ENCODE results near the gene VPS35.

The VPS35 gene

DNA sequence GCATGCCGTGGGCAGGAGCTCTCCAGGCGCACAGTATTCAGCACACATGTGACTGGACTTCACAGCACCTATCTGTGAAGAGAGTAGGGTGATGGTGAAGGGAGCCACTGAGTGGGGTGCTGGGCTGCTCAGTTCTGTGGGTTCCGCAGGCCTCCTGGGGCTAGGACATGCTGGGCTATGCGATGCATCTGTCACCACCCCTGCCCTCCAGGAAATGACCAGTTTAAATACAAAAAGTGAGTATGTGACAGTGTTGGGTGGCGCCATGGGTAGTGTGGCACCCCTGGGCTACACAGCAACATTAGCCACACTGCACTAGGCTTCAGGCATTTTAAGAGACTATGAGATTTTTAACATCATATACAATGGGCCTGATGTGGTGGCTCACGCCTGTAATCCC, 30.6 kb upstream of the VPS35 start:
- Mint-ChIP-seq H3K9me3 (peaks cover 3% of the 10 kb centered on the region), H3K4me3 (no peak overlapping the region), H3K4me1 (ENCODE audit: low read depth) (no peaks in the 10 kb centered on the region), H3K27me3 (no peaks in the 10 kb centered on the region), H3K27ac (no peak overlapping the region), H3K36me3 (ENCODE audit: low read depth) (no peaks in the 10 kb centered on the region)

DNA sequence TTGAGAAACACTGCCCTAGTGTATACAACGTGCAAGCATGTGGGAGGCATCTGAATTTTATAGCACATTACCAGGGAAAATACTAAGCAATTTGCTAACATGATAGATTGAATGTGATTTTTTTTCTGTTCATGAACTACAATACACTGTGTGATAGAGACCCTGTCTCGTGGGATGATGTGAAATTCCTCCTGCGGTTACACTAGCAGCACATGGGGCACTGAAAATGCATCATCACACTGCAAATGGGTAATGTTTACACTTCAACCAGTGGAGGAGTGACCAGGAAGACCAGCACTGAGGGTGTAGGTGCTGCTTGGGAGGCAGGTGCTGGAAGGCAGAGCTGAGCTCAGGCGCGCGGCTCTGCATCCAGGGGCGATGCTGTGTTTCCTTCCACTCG, 29.2 kb upstream of the VPS35 start:
- H3K9me3 Mint-ChIP-seq: peaks cover 3% of the 10 kb centered on the region
- H3K36me3 Mint-ChIP-seq (ENCODE audit: low read depth): no peaks in the 10 kb centered on the region
- H3K27me3 Mint-ChIP-seq: no peaks in the 10 kb centered on the region
- H3K27ac Mint-ChIP-seq: no peak overlapping the region
- no peaks in the 10 kb centered on the region for H3K4me1 Mint-ChIP-seq (ENCODE audit: low read depth)
- H3K4me3 Mint-ChIP-seq: no peak overlapping the region

DNA sequence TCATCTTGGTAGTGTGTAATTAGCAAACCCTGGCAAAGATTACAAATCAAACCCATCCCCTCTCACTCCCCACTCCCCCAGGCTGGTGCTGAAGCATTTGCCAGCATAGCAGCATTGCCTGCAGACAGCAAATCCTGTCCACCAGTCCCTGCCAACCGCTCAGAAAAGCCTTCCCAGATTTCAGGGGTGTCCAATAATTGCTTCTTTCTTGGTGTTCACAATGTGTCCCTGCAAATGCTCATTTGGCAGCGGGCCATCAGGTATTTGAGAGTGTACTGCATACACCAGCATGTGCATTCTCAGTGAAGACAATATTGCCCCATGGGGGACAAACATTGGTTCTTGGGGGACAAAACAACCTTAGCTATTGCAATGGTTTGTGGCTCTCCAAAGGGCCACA, 28.7 kb upstream of the VPS35 start:
- Mint-ChIP-seq H3K4me1 (ENCODE audit: low read depth) (peaks cover under 1% of the 10 kb centered on the region), H3K27ac (no peak overlapping the region), H3K36me3 (ENCODE audit: low read depth) (no peaks in the 10 kb centered on the region), H3K4me3 (no peak overlapping the region), H3K27me3 (no peaks in the 10 kb centered on the region), H3K9me3 (no peaks in the 10 kb centered on the region)

DNA sequence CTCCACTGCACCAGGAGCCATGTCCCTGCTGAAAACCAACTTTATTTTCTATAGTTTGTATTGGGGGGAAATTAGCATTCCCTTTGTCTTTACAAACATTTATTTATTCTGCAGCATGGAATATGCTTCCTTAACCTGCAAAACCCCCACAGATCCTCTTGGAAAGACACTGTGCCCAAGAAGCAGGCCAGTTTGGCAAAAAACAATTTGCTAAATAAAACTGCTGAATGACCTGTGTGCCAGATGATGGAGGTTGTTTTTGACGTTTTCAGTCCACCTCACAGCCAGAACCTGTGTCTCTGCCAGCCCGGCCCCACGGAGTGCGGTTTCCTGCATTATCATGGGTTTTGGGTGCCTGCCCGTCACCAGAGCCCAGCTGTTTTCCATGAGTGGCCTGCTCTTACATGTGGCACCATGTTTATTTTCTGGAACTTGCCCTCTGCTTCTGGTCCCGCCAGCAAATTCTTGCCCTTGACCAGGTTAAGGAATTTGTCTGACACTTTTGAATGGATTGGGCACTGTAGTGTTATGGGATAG, 26.9 kb upstream of the VPS35 start:
- H3K4me1 Mint-ChIP-seq (ENCODE audit: low read depth): peaks cover 5% of the 10 kb centered on the region

DNA sequence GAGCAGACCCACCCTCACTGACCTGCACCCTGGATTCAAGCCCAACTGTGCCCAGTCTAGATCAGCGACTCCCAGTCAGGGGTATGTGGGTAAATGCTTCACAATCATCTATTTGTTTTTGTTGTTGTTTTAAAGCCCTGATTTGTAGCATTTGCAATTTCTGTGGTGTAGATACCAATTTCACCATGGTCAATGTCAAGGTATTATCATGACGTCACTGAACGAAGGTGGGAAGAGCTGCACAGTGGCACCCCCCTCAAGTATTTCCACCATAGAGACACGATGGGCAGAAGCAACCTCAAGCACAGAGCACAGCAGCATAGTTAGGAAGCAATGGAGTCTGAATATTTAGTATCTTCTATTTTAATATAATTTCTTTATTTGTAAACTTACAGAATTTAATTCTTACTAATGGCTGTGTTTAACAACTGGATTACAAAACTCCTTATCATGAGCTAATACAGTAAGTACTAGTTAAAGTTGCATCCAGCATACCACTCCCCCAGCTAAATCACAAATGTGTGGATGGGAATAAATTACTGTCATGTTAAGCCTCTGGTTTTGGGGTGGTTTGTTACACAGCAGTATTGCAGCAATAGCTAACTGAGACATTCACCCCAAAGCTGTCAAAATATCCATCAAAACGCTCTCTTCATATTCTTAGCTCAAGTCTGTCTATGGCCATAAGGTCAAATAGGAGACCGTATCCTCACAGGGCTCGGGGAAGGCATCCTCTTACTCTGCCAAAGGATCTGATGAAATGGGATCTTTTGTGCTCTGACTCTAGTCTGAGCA, 26.0 kb upstream of the VPS35 start:
- Mint-ChIP-seq H3K27ac (no peak overlapping the region), H3K27me3 (no peaks in the 10 kb centered on the region), H3K4me1 (ENCODE audit: low read depth) (peaks cover 5% of the 10 kb centered on the region), H3K4me3 (no peak overlapping the region), H3K9me3 (no peaks in the 10 kb centered on the region), H3K36me3 (ENCODE audit: low read depth) (no peaks in the 10 kb centered on the region)

More for the DNA sequence above, 26.9 kb upstream of the VPS35 start:
- Mint-ChIP-seq H3K27me3 (no peaks in the 10 kb centered on the region), H3K36me3 (ENCODE audit: low read depth) (no peaks in the 10 kb centered on the region), H3K4me3 (no peak overlapping the region), H3K9me3 (no peaks in the 10 kb centered on the region), H3K27ac (no peak overlapping the region)

DNA sequence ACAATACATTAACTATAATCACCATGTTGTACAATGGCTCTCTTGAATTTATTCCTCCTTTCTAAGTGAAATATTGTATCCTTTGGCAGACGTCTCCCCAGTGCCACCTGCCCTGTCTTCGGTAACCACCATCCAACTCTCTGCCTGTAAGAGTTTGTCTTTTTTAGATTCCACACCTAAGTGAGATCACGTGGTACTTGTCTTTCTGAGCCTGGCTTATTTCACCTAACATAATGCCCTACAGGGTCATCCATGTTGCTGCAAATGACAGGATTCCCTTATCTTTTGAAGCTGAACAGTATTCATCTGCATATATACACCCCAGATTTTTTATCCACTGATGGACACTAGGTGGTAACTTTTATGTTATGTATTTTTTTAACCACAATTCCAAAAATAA, 24.7 kb upstream of the VPS35 start:
- H3K27me3 Mint-ChIP-seq: no peaks in the 10 kb centered on the region
- H3K9me3 Mint-ChIP-seq: no peaks in the 10 kb centered on the region
- no peak overlapping the region for H3K27ac Mint-ChIP-seq
- no peak overlapping the region for H3K4me3 Mint-ChIP-seq
- H3K36me3 Mint-ChIP-seq (ENCODE audit: low read depth): no peaks in the 10 kb centered on the region
- H3K4me1 Mint-ChIP-seq (ENCODE audit: low read depth): peaks cover 5% of the 10 kb centered on the region

DNA sequence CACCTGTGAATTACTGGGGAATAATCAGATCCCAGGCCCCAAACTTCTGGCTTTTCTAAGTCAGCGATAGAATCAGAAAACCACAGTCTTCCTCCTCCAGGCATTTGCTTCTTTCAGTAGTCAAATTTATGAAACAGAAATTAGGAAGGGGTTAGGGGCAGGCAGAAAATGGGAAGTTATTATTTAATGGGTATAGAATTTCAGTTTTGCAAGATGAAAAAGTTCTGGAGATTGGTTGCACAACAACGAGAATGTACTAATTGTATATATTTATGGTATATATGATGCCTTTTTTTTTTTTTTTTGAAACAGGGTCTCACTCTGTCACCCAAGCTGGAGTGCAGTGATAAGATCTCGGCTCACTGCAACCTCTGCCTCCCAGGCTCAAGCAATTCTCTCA, 23.9 kb upstream of the VPS35 start:
- Mint-ChIP-seq H3K9me3 (no peaks in the 10 kb centered on the region), H3K4me1 (ENCODE audit: low read depth) (peaks cover 5% of the 10 kb centered on the region), H3K27me3 (no peaks in the 10 kb centered on the region), H3K4me3 (no peak overlapping the region), H3K27ac (no peak overlapping the region), H3K36me3 (ENCODE audit: low read depth) (no peaks in the 10 kb centered on the region)

DNA sequence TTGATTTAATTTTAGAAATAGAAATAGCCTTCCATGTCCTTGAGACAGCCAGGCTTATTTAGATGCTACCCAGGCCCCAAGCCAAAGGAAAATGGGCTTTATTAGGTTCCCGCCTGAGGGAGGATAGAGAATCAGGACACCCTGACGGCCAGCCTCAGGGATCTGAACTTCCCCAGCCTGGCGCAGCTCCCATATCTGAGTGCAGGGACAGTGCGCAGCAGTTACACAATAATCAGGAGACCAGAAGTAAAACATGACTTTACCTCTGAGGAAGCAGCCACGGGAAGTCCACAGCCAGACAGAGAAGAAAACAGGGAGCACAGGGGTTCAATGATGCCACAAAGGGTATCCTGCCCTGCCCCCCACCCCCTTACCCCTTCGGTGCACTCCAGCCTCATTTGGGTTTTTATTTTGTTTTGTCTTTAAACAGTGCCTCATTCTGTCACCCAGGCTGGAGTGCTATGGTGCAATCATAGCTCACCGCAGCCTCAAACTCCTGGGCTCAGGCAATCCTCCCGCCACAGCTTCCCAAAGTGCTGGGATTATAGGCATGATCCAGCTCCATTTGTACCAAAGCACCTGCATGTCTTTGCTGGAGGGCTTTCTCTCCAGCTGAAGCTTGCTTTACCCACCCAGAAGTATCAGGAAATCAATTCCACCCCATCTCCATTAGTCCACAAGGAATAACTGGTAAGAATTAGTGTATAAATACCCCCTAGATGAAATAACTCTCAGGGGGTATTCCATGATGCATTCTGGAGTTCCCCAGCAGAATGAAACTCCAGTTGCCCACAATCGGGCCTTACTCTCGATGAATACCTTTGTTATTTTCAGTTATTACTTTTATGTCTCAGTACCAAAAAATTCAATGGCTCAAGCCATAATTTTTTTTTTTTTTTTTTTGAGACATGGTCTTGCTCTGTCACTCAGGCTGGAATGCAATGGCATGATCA, 22.4 kb upstream of the VPS35 start:
- no peaks in the 10 kb centered on the region for H3K36me3 Mint-ChIP-seq (ENCODE audit: low read depth)
- H3K27ac Mint-ChIP-seq: no peak overlapping the region

DNA sequence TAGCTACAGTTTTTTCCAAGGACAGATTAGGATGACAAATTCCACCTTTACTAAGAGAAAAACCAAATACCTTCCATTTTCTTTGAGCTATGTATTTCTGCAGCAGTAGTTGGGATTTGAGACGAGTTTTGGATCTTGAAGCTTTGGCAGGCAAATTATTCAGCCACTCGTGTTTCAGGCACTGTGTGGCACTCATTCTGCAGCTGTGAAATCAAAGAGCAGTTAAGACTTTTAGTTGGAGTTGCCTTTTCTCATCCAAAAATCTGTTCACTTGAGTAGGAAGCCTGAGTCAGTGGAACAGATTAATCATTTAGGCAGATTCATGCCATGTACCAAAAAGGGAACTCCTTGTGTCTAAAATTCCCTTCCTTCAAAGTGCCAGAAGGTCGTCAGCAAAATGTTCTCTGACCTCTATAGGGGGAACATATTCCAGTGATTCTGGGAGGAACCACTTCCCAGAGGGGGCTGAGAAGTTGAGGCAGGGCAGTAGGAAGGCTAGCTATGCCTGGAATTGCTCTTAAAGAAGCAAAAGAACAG, 20.6 kb upstream of the VPS35 start:
- Mint-ChIP-seq H3K4me3 (no peak overlapping the region), H3K36me3 (ENCODE audit: low read depth) (no peaks in the 10 kb centered on the region), H3K4me1 (ENCODE audit: low read depth) (peaks cover 5% of the 10 kb centered on the region), H3K9me3 (no peaks in the 10 kb centered on the region), H3K27me3 (no peaks in the 10 kb centered on the region), H3K27ac (no peak overlapping the region)

More for the DNA sequence above, 22.4 kb upstream of the VPS35 start:
- Mint-ChIP-seq H3K4me3 (no peak overlapping the region), H3K27me3 (no peaks in the 10 kb centered on the region), H3K4me1 (ENCODE audit: low read depth) (peaks cover 5% of the 10 kb centered on the region), H3K9me3 (no peaks in the 10 kb centered on the region)

DNA sequence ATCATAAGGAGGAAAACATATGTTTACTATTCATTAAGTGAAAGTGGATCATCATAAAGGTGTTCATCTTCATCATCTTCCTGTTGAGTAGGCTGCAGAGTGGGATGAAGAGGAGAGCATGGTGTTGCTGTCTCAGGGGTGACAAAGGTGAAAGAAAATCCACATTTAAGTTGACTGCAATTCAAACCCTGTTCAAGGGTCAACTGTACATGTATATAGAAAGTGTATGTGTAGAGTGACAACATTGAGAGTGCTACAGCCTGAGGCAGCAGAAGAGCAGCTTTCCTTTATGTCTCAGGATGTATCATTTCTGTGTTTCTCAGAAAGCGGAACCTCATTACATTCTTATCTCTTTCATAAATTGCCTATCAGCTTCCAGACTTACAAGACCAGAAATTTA, 17.7 kb upstream of the VPS35 start:
- Mint-ChIP-seq H3K4me1 (ENCODE audit: low read depth) (no peaks in the 10 kb centered on the region), H3K36me3 (ENCODE audit: low read depth) (peaks cover 10% of the 10 kb centered on the region), H3K4me3 (no peak overlapping the region), H3K27me3 (no peaks in the 10 kb centered on the region), H3K27ac (no peak overlapping the region), H3K9me3 (no peaks in the 10 kb centered on the region)

DNA sequence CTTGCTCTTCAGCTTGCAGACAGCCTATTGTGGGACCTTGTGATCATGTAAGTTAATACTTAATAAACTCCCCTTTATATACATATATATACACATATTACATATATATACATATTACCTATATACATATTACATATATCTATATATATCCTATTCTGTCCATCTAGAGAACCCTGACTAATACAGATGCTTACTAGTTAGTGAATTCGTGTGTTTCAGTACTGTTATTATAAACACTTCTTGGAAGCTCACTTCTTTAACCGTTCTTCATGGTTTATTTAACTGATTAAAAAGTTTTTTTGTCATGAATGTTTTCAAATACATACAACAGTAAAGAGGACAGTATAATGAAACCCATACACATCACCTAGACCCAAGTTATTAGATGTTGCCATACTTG, 13.1 kb upstream of the VPS35 start:
- H3K27ac Mint-ChIP-seq: no peak overlapping the region
- no peaks in the 10 kb centered on the region for H3K9me3 Mint-ChIP-seq
- H3K4me3 Mint-ChIP-seq: no peak overlapping the region
- H3K27me3 Mint-ChIP-seq: no peaks in the 10 kb centered on the region
- no peaks in the 10 kb centered on the region for H3K4me1 Mint-ChIP-seq (ENCODE audit: low read depth)
- H3K36me3 Mint-ChIP-seq (ENCODE audit: low read depth): peaks cover 36% of the 10 kb centered on the region

DNA sequence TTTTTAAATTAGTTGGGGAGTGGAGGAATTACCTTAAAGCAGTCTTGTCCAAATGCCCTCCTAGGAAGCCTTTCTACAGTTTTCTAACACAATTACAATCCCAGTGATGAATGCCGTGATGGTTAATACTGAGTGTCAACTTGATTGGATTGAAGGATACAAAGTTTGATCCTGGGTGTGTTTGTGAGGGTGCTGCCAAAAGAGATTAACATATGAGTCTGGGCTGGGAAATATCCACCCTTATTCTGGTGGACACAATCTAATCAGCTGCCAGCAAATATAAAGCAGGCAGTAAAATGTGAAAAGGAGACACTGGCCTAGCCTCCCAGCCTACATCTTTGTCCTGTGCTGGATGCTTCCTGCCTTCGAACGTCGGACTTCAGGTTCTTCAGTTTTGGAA, 12.6 kb upstream of the VPS35 start:
- peaks cover 38% of the 10 kb centered on the region for H3K36me3 Mint-ChIP-seq (ENCODE audit: low read depth)
- no peak overlapping the region for H3K4me3 Mint-ChIP-seq
- no peaks in the 10 kb centered on the region for H3K9me3 Mint-ChIP-seq
- H3K4me1 Mint-ChIP-seq (ENCODE audit: low read depth): no peaks in the 10 kb centered on the region
- no peaks in the 10 kb centered on the region for H3K27me3 Mint-ChIP-seq
- H3K27ac Mint-ChIP-seq: no peak overlapping the region

DNA sequence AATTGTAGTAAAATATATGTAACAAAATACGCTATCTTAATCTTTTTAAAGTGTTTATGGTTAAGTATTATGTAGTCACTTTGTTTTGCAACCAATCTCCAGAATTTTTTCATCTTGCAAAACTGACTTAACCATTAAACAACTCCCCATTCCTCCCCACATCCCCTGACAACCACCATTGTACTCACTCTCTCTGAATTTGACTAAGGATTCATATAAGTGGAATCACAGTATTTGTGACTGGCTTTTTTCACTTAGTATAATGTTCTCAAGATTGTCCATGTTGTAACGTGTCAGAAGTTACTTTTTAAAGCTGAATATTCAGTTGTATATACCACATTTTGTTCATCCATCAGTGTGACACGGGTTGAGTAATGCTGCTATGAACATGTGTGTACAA, 11.1 kb upstream of the VPS35 start:
- no peaks in the 10 kb centered on the region for H3K4me1 Mint-ChIP-seq (ENCODE audit: low read depth)
- H3K4me3 Mint-ChIP-seq: no peak overlapping the region
- no peaks in the 10 kb centered on the region for H3K9me3 Mint-ChIP-seq
- no peak overlapping the region for H3K27ac Mint-ChIP-seq
- no peaks in the 10 kb centered on the region for H3K27me3 Mint-ChIP-seq
- peaks cover 53% of the 10 kb centered on the region for H3K36me3 Mint-ChIP-seq (ENCODE audit: low read depth)

DNA sequence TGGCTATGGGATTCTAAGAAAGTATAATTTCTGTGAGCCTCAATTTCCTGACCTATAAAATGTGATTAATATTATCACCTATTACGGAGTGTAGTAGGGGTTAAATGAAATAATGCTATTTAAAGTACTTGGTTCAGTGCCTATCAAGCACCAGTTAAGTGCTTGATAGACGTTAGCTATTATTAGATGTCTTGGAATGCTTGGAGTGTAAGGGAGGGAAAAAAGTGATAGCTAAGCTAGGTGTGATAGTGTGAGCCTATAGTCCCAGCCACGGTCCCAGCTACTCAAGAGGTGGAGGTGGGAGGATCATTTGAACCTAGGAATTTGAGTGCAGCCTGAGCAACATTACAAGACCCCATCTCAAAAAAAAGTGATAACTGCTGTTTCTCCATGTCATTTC, 8.0 kb upstream of the VPS35 start:
- no peaks in the 10 kb centered on the region for H3K27me3 Mint-ChIP-seq
- H3K4me1 Mint-ChIP-seq (ENCODE audit: low read depth): no peaks in the 10 kb centered on the region
- no peaks in the 10 kb centered on the region for H3K9me3 Mint-ChIP-seq
- H3K36me3 Mint-ChIP-seq (ENCODE audit: low read depth): peaks cover 62% of the 10 kb centered on the region
- H3K4me3 Mint-ChIP-seq: no peak overlapping the region
- no peak overlapping the region for H3K27ac Mint-ChIP-seq

DNA sequence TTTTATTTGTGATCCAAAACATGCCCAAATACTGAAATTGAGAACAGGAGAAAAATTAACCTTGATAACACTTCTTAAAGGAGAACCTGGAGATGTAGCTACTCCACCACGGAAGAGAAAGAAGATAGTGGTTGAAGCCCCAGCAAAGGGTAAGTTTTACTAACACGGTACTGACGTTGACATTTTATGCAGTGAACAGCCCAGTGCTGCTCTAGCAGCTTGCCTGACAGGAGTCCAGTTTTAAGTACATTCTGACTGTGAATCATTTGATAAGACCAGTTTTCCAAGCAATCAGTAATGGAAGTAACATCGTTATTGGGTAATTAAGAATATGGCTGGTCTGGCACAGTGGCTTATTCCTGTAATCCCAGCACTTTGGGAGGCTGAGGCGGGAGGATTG, 7.0 kb upstream of the VPS35 start:
- Mint-ChIP-seq H3K9me3 (no peaks in the 10 kb centered on the region), H3K4me1 (ENCODE audit: low read depth) (no peaks in the 10 kb centered on the region), H3K27ac (no peak overlapping the region), H3K36me3 (ENCODE audit: low read depth) (peaks cover 71% of the 10 kb centered on the region), H3K27me3 (no peaks in the 10 kb centered on the region), H3K4me3 (no peak overlapping the region)
